Measurements from ENCODE around the gene GZMM. TPM values are rescaled to one million over a fixed set of nuclear protein-coding genes. Genes with fewer than 3 reads are reported as not detected.

The GZMM gene
- total RNA-seq (10 to 100 TPM; 46.9 to 55.9 TPM), polyA plus RNA-seq (100 to 1,000 TPM; 228 to 450 (median 333) TPM), total RNA-seq (20.4 to 41.5 (median 31.3) reads per million in 6 experiments)

- Mint-ChIP-seq H3K36me3 (peaks cover 0 to 15% (median 4%) of the 10 kb centered on the region in 3 donors), H3K27me3 (no peaks in the 10 kb centered on the region), H3K4me1 (peaks cover 4 to 36% (median 20%) of the 10 kb centered on the region in 4 donors), H3K27ac (peak within 1 kb of the TSS; percentile 57 to 97 (median 95)), H3K4me3 (peak within 1 kb of the TSS; percentile 89 to 96 (median 91)), H3K9me3 (no peaks in the 10 kb centered on the region)
- POLR2A ChIA-PET = interaction anchor here (1.0 to 3.1 kb wide), 6 partner anchors 12 to 116 kb away, joined by 3 to 17 read pairs (median 4); partner anchors contain the start of gene CDC34
- ATAC-seq = peak; percentile 95 to 96
- peak; percentile 68 to 90 (median 82) for DNase-seq
Measured at GRCh38 chr19:543910-544608, at the start of gene GZMM. Gene GZMM (plus strand): TSS chr19:544053. CDS start chr19:544072, 19 bp downstream.

GRCh38 chr19:494171-495080 lies 49.4 kb upstream of the GZMM start:
- ATAC-seq (no peak), DNase-seq (no peak)
- POLR2A ChIA-PET = no interaction called here
- Mint-ChIP-seq H3K27ac (no peak overlapping the region), H3K4me1 (peaks cover 5 to 30% (median 13%) of the 10 kb centered on the region in 4 donors), H3K27me3 (peaks cover 4 to 26% (median 17%) of the 10 kb centered on the region in 5 donors), H3K36me3 (peaks cover 0 to 7% (median 0%) of the 10 kb centered on the region in 3 donors), H3K4me3 (no peak overlapping the region), H3K9me3 (peaks cover 0 to 2% (median 0%) of the 10 kb centered on the region in 9 donors)

GRCh38 chr19:495081-495401 lies 48.8 kb upstream of the GZMM start:
- peaks cover 5 to 25% (median 11%) of the 10 kb centered on the region in 4 donors for H3K4me1 Mint-ChIP-seq
- H3K27me3 Mint-ChIP-seq = peaks cover 6 to 27% (median 17%) of the 10 kb centered on the region in 5 donors
- H3K36me3 Mint-ChIP-seq = peaks cover 0 to 7% (median 0%) of the 10 kb centered on the region in 3 donors
- POLR2A ChIA-PET = interaction anchor here (0.8 to 1.1 kb wide), 2 partner anchors 12 to 164 kb away, joined by 3 to 4 read pairs; no protein-coding TSS in a partner anchor
- H3K9me3 Mint-ChIP-seq = peaks cover 0 to 2% (median 0%) of the 10 kb centered on the region in 9 donors
- DNase-seq (no peak), ATAC-seq (no peak)
- no peak overlapping the region for H3K27ac Mint-ChIP-seq
- H3K4me3 Mint-ChIP-seq = peak overlapping the region in 1 of 10 donors; percentile 45

- peak overlapping the region in 4 of 10 donors; percentile 36 to 56 (median 50) for H3K4me3 Mint-ChIP-seq
- peaks cover 6 to 27% (median 17%) of the 10 kb centered on the region in 5 donors for H3K27me3 Mint-ChIP-seq
- POLR2A ChIA-PET = interaction anchor here (0.8 to 1.1 kb wide), 2 partner anchors 11 to 163 kb away, joined by 3 to 4 read pairs; no protein-coding TSS in a partner anchor
- ATAC-seq (peak; percentile 37 to 58), DNase-seq (peak in 8 of 10 donors; percentile 30 to 57 (median 48))
- peaks cover 5 to 20% (median 11%) of the 10 kb centered on the region in 4 donors for H3K4me1 Mint-ChIP-seq
- peaks cover 0 to 7% (median 0%) of the 10 kb centered on the region in 3 donors for H3K36me3 Mint-ChIP-seq
- H3K9me3 Mint-ChIP-seq = peaks cover 0 to 2% (median 0%) of the 10 kb centered on the region in 9 donors
- peak overlapping the region in 2 of 10 donors; percentile 4 to 37 for H3K27ac Mint-ChIP-seq
Measured at GRCh38 chr19:495402-496111, 48.3 kb upstream of the GZMM start.

- Mint-ChIP-seq H3K27me3 (peaks cover 6 to 27% (median 17%) of the 10 kb centered on the region in 5 donors), H3K9me3 (peaks cover 0 to 2% (median 0%) of the 10 kb centered on the region in 9 donors), H3K4me3 (peak within 1 kb of the TSS in 4 of 10 donors; percentile 36 to 56 (median 50)), H3K27ac (peak within 1 kb of the TSS in 2 of 10 donors; percentile 4 to 37), H3K4me1 (peaks cover 5 to 20% (median 11%) of the 10 kb centered on the region in 4 donors), H3K36me3 (peaks cover 0 to 7% (median 0%) of the 10 kb centered on the region in 3 donors)
- POLR2A ChIA-PET = interaction anchor here (1.1 kb wide), 1 partner anchor 11 kb away, joined by 4 read pairs; no protein-coding TSS in a partner anchor
- DNase-seq = no peak
- ATAC-seq = no peak
Measured at GRCh38 chr19:496112-496665, 47.7 kb upstream of the GZMM start, which contains the start of gene MADCAM1. Gene MADCAM1 (plus strand): TSS chr19:496486. CDS start chr19:496500, 14 bp downstream.

GRCh38 chr19:496986-497385 lies 46.9 kb upstream of the GZMM start:
- H3K27ac Mint-ChIP-seq = no peak overlapping the region
- peaks cover 5 to 20% (median 11%) of the 10 kb centered on the region in 4 donors for H3K4me1 Mint-ChIP-seq
- H3K9me3 Mint-ChIP-seq = peaks cover 0 to 2% (median 0%) of the 10 kb centered on the region in 9 donors
- ATAC-seq (no peak), DNase-seq (no peak)
- peaks cover 0 to 7% (median 0%) of the 10 kb centered on the region in 3 donors for H3K36me3 Mint-ChIP-seq
- peaks cover 6 to 27% (median 17%) of the 10 kb centered on the region in 5 donors for H3K27me3 Mint-ChIP-seq
- POLR2A ChIA-PET = no interaction called here
- peak overlapping the region in 1 of 10 donors; percentile 34 for H3K4me3 Mint-ChIP-seq

- Mint-ChIP-seq H3K4me3 (peak overlapping the region in 1 of 10 donors; percentile 34), H3K27ac (no peak overlapping the region), H3K36me3 (peaks cover 0 to 7% (median 0%) of the 10 kb centered on the region in 3 donors), H3K4me1 (peaks cover 5 to 20% (median 11%) of the 10 kb centered on the region in 4 donors), H3K27me3 (peaks cover 6 to 27% (median 17%) of the 10 kb centered on the region in 5 donors), H3K9me3 (peaks cover 0 to 2% (median 0%) of the 10 kb centered on the region in 9 donors)
- POLR2A ChIA-PET = interaction anchor here (0.6 to 0.9 kb wide), 3 partner anchors 9 to 18 kb away, joined by 3 to 4 read pairs (median 3); partner anchors contain the start of gene TPGS1
- ATAC-seq (peak in 1 of 2 donors; percentile 46), DNase-seq (no peak)
Measured at GRCh38 chr19:497491-497868, 46.4 kb upstream of the GZMM start.

- no peak for DNase-seq
- peaks cover 0 to 7% (median 0%) of the 10 kb centered on the region in 3 donors for H3K36me3 Mint-ChIP-seq
- peaks cover 0 to 2% (median 0%) of the 10 kb centered on the region in 9 donors for H3K9me3 Mint-ChIP-seq
- peak overlapping the region in 6 of 10 donors; percentile 24 to 69 (median 42) for H3K4me3 Mint-ChIP-seq
- ATAC-seq = peak in 1 of 2 donors; percentile 43
- H3K27me3 Mint-ChIP-seq = peaks cover 6 to 27% (median 17%) of the 10 kb centered on the region in 5 donors
- no peak overlapping the region for H3K27ac Mint-ChIP-seq
- POLR2A ChIA-PET = interaction anchor here (0.6 to 0.9 kb wide), 4 partner anchors 9 to 19 kb away, joined by 3 to 4 read pairs (median 4); partner anchors contain the start of gene TPGS1
- H3K4me1 Mint-ChIP-seq = peaks cover 3 to 19% (median 14%) of the 10 kb centered on the region in 4 donors
Measured at GRCh38 chr19:497869-498510, 45.9 kb upstream of the GZMM start.

- DNase-seq (no peak), ATAC-seq (no peak)
- peak overlapping the region in 5 of 10 donors; percentile 24 to 69 (median 51) for H3K4me3 Mint-ChIP-seq
- POLR2A ChIA-PET = no interaction called here
- peaks cover 0 to 7% (median 0%) of the 10 kb centered on the region in 3 donors for H3K36me3 Mint-ChIP-seq
- peaks cover 6 to 27% (median 17%) of the 10 kb centered on the region in 5 donors for H3K27me3 Mint-ChIP-seq
- peak overlapping the region in 1 of 10 donors; percentile 15 for H3K27ac Mint-ChIP-seq
- peaks cover 3 to 19% (median 14%) of the 10 kb centered on the region in 4 donors for H3K4me1 Mint-ChIP-seq
- H3K9me3 Mint-ChIP-seq = peaks cover 0 to 2% (median 0%) of the 10 kb centered on the region in 9 donors
Measured at GRCh38 chr19:498511-498891, 45.4 kb upstream of the GZMM start.

GRCh38 chr19:498977-499623 lies 44.8 kb upstream of the GZMM start:
- Mint-ChIP-seq H3K9me3 (peaks cover 0 to 2% (median 0%) of the 10 kb centered on the region in 9 donors), H3K27me3 (peaks cover 6 to 27% (median 13%) of the 10 kb centered on the region in 5 donors), H3K4me3 (peak overlapping the region in 8 of 10 donors; percentile 28 to 63 (median 44)), H3K4me1 (peaks cover 0 to 15% (median 12%) of the 10 kb centered on the region in 4 donors), H3K27ac (peak overlapping the region in 2 of 10 donors; percentile 16 to 27), H3K36me3 (peaks cover 0 to 7% (median 0%) of the 10 kb centered on the region in 3 donors)
- POLR2A ChIA-PET = no interaction called here
- no peak for DNase-seq
- no peak for ATAC-seq
